Jurkat, Clone E6-1 (cell line): ENCODE data around the gene KYAT1.

Source experiments
- DNase-seq: peaks from one replicate; pipeline ENCODE4 v3.0.0-alpha.2; 2011; ENCODE audit warnings: low read depth, low spot score
- H3K4me3 ChIP-seq: 2 replicates; pipeline ENCODE4 v1.5.1; 2011; ENCODE audit warnings: mild to moderate bottlenecking, low read length, control low read depth, moderate library complexity

Gene KYAT1

DNA sequence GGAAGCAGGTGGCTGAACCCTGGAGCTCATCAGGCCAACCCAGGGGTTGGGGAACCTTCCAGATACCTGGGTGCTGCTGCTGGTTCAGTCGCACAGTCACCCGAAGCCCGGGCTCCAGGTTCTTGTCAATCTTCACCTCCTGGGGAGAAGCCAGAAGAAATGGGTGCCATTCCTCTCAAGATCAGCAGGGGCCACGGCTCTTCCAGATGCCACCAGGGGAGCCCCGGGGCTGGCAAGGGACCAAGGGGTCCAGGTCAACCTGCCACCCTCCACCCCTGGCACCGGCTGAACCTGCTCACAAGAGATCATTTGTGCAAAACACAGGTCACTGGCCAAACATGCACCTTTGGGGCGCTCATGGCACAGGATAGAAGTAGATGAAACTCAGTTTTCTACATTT, 56.8 kb downstream of the KYAT1 start:
- DNase-seq, result no peak
- H3K4me3 ChIP-seq, result no peak overlapping the region

DNA sequence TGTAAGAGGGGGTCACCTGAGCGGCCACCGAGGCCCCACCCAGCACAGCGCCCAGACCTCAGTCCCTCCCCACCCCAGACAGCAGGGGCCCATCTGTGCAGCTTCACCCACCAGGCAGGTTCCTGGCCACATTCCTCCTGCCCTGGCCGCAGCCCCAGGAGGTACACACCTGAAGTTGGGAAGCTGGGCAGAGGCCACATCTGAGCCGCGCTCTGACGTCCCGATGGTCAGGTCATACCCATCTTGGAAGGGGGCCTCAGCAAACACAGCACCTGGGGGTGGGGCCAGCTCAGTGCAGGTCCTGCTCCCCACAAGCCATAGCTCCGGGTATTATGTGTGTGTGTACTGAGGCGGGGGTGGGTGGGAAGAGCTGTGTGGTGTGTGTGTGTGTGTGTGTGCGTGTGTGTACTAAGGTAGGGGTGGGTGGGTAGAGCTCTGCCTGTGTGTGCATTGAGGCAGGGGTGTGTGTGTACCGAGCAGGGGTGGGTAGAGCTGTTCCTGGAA, 57.8 kb downstream of the KYAT1 start:
- no peak overlapping the region for H3K4me3 ChIP-seq
- no peak for DNase-seq

DNA sequence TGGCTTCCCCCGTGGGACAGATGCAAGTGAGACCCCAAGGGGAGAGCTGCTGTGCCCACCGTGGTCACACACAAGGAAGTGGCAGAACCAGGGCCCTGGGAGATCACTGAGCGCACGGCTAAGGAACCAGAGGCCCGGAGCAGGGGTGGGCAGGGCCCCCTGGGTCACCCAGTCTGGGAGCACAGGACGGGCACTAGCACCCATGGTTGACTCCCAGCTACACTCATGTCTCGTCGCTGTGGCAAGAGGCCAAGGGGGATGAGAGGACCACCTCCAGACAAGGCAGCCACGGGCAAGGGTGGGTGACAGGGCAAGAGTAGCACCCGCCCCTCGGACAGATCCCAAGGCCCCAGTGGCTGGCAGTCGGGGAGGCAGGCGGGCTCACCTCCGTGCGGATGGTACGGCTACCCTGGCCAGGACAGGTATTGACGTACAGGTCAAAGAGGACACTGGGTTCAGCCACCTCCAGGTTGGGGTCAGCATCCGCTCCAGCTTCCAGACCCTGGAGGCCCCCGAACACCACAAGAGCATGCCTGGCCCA, 58.3 kb downstream of the KYAT1 start:
- DNase-seq, result no peak
- no peak overlapping the region for H3K4me3 ChIP-seq

DNA sequence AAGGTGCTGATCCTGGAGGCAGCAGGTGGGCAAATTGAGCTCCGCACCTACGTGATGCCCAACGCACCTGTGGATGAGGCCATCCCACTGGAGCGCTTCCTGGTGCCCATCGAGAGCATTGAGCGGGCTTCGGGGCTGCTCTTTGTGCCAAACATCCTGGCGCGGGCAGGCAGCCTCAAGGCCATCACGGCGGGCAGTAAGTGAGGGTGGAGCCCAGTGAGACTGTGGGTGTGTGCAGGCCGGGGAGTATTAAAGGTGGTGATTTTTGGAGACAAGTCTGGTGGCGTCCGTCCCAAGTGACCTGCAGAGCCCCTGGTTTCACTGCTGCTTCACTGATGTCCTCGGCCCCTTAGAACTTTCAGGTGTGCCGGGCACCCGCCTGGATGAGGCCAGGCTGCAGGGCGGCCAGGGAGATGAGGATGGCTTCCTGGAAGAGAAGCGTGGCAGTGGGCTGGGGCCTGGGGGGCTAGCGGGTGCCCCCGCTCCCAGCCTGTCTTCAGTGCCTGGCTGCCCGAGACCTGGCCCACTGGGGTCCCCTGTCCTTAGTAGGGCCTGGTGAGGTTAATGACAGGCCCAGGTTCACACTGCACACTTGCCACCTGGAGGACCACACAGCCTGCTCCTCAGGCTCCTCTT, 59.2 kb downstream of the KYAT1 start:
- no peak for DNase-seq
- H3K4me3 ChIP-seq, result no peak overlapping the region

DNA sequence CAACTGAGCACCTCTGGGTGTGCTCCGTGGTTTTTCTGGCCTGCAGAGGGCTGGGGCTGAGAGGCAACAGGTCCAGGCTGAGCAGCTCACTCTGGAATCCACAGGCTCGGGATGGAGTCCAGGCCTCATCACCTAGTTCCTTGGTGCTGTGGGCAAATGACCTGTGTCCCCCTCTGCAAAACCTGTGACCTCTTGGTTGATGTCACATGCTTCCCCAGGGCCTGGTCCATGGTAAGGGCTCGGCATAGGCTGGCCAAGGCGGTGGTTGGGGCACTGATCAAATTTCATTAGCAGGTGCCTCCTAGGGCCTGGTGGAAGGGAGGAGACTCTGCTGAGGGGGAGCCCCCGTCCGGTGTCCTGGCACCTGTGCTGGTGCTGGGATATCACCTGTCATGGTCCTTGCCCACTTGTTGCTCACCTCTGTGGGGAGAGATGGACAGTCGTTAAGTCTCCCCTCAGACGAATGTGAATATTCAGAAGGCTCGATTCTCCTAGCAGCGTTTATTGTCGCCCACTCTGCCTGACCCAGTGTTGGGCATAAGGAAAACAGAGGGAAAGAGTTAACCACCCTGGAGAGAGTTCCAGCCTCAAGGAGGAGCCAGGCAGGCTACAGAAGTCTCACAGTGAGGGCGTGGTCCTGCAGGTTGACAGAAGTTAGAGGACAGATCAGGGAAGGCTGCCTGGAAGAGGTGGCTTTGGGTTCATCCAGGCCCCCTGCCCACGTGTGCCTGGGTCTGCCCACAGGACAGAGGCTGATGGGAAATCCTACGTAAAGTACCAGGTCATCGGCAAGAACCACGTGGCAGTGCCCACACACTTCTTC, 60.0 kb downstream of the KYAT1 start:
- no peak for DNase-seq
- H3K4me3 ChIP-seq, result no peak overlapping the region

DNA sequence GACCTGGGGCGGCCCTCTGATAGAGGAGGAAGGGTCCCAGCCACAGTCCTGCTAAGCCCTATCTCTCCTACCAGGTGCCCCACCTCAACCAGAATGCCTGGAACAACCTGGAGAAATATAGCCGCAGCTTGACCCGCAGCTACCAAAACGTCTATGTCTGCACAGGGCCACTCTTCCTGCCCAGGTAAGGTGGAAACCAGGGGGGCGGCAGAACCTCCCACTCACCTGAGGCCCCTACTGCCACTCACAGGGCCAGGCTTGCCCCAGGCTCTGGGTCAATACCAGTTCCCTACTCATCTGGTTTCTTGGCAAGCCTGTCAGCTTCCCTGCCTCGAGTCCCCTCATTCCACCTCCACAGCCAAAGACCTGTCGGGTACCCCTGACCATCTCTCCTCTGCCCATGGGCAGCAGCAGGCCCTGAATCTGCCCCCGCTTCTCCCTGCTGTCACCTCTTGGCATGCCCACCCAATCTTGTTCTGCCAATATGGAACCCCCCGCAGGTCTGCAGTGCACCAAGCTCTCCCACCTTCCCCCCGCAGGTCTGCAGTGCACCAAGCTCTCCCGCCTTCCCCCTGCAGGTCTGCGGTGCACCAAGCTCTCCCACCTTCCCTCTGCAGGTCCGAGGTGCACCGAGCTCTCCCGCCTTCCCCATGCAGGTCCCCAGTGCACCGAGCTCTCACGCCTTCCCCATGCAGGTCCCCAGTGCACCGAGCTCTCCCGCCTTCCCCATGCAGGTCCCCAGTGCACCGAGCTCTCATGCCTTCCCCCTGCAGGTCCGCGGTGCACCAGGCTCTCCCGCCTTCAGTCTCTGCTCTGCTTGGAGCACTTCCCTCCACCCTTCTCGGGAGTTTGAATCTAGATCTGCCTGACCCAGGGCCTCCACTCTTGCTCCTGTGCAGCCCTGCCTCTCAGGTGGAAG, 60.8 kb downstream of the KYAT1 start:
- DNase-seq, result no peak
- no peak overlapping the region for H3K4me3 ChIP-seq

DNA sequence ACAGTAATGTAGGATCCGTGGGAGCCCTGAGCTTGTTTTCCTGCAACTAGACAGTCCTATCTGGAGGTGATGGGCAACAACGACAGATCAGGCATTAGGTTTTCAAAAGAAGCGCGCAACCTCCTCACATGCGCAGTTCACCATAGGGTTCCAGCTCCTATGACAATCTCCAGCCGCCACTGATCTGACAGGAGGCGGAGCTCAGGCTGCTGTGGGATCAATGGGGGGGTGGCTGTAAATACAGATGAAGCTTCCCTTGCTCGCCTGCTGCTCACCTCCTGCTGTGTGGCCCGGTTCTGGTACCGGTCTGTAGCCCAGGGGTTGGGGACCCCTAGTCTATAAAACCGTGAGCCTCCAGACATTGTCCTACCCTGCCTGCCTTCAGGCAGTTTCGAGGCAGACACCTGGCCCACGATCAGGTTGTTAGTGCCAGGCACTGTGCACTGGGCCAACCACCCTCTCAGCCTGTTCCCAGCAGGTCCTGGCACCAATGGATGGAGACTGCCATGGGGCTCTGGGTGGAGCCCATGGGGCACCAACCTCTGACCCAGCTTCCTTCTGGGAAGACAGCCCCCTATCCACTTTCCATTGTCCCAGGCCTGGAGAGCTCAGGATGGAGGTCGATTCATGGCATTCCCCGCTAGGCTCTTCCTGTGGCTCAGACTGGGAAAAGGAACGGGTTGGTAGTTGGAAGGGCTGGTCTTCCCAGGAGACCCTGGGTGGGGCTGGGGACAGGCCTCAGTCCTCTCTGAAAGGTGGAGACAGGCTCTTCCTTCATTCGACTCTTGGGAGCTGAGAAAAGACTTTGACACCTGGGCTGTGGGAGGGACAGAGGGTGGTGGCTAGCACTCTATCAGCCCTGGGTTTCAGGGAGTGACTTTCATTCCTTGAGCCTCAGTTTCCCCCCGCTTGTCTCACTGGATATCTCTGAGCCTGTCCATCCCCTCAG, 61.8 kb downstream of the KYAT1 start:
- no peak for DNase-seq
- no peak overlapping the region; the same call in 1 of the 2 replicates for H3K4me3 ChIP-seq

DNA sequence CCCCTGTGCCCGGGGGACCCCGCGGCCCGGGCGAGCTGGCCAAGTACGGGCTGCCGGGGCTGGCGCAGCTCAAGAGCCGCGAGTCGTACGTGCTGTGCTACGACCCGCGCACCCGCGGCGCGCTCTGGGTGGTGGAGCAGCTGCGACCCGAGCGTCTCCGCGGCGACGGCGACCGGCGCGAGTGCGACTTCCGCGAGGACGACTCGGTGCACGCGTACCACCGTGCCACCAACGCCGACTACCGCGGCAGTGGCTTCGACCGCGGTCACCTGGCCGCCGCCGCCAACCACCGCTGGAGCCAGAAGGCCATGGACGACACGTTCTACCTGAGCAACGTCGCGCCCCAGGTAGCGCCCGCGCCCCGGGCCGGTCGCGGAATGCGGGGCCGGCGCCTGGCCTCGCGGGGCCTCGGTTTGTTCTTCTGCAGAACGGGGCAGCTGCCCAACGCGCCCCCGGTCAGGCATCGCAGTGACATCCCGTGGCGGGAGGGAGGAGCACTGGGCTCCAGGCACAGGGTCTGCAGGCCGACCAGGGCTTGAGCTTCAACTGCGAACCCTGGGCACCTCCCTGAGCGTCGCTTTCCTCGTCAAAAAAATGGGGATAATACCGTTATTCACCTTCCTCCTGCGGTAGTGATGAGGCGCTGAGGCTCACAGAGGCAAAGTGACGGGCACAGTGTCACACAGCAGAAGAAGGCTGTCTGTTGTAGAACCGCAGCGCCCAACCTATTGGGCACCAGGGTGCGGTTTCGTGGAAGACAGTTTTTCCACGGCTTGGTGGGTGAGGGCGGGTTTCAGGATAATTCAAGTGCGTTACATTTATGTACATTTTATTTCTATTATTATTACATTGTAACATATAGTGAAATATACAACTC, 62.7 kb downstream of the KYAT1 start:
- DNase-seq, result no peak
- peak overlapping the region; percentile 67 for H3K4me3 ChIP-seq

DNA sequence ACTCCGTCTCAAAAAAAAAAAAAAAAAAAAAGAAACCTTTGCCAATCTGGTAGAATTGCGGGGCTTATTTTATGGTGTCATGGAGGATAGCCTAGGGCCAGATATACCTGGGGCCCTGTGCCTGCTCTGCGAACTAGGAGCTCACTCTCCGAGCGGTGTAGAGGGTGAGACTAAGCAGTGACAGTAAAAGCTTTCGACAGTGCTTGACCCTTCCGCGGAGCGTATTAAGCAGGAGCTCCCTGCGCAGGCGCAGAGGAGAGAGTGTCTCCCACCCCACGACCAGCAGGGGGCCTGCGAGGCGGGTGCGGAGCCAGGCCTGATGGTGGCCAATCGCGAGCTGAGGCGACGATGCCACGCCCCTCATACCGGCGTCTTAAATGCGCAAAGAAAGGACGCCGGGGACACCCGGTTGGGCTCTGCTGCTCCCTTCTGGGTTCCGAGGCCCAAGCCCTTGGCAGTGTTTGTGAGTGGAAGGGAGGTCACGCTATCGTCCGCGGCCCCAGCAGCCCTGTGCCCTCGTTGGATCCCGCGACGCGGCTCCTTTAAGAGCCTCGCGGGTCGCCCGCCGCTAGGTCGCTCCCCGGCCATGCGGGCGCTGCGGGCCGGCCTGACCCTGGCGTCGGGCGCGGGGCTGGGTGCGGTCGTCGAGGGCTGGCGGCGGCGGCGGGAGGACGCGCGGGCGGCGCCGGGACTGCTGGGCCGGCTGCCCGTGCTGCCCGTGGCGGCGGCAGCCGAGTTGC, 63.5 kb downstream of the KYAT1 start, which contains the start of gene ENDOG:
Gene ENDOG, plus strand, starts transcription at position 402 of the 740 bp plus-strand sequence. Its CDS starts 185 bp downstream, at position 587.
- H3K4me3 ChIP-seq, result peak within 1 kb of the TSS; percentile 67
- peak; percentile 94 for DNase-seq

DNA sequence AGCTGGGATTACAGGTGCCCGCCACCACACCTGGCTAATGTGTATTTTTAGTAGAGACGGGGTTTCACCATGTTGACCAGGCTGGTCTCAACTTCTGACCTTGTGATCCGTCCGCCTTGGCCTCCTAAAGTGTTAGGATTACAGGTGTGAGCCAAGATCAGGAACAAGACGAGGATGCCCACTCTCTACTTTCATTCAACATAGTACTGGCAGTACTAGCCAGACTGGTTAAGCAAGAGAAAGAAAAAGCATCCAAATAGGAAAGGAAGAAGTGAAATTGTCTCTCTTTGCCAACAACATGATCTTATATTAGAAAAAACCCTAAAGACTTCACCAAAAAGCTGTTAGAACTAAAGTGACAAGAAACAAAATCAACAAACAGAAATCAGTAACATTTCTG, 70.9 kb downstream of the KYAT1 start:
- no peak for DNase-seq
- no peak overlapping the region for H3K4me3 ChIP-seq

DNA sequence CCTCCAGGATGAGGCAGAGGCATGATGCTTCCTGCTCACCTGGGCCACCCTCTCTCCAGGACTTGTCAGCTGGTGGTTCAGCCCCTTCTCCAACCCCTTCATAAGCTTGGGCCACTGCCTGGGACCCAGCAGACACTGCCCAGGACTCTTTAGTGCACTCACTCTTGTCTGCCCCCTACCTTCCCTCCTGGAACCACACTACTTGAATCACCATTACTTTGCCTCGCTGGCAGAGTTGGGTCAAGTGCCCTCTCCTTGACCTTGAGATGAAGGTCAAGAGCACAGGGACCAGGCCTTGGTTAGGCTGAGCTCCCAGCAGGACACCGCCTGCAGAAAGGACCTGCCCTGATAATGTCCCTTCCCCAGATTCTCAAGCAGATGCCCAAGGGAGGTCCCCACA, 71.9 kb downstream of the KYAT1 start:
- DNase-seq, result no peak
- H3K4me3 ChIP-seq, result no peak overlapping the region

DNA sequence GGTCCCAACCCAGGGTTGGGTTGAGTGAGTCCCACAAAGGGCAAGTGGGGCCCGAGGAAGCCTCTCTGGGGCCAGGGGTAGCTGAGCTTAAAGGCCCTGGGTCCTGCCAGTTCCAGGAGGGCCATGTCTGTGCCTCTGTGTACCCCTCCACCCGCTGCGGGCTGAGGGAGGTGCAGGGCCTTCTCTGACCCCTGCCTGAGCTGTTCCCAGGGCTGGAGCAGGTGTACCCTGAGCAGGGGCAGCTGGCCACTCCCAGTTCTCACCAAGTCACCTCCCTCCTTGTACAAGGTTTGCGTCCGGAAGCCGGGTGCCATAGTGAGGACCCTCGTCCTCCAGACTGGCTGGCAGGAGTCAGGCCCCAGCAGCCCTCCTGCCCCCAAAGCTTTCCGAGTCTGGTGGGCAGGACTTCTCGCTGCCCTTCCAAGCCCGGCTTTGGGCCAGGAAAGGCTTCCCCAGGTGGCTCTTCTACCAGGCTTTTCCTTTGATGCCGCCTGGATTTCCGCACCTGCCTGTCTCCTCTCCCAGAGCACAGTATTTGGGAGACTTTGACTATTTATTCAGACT, 72.6 kb downstream of the KYAT1 start:
- DNase-seq, result no peak

DNA sequence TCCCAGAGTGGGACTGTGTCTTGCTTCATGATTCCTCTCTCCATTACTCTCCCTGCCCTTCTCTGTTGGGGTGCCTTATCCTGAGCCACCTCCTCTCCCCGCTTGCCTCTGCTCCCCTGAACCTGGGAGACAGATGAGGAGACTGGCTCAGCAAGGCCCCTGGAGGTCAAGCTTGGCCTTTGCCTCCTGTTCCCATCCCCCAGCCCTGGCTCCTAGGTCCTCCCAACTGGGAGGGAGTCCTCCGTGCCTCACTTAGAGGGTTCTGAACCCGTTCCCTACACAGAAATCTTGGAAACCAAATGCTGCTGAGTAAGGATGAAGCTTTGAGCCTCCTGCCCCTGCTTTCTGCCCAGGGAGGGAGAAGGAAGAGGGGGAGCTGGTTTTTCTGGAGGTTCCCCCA, 73.2 kb downstream of the KYAT1 start:
- no peak for DNase-seq
- H3K4me3 ChIP-seq, result no peak overlapping the region

More for the DNA sequence above, 72.6 kb downstream of the KYAT1 start:
- no peak overlapping the region for H3K4me3 ChIP-seq

DNA sequence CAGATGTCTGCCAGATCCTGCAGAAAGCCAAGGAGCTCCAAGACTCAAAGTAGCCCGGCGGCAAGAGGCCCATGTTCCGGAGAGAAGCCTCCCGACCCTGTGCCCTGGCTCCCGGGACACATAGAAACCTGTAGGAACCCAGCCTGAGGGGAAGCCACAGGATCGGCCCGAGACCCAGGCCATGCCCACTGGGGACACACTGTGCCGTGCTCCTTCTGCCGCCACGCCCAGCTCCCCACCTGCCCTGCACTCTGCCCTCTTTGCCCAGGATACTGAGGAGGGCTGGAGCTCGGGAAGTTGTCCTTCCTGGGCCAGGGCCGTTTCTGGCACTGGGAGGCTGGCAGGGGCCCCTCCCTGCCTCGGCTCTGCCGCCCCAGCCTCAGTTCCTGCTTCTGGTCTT, 73.9 kb downstream of the KYAT1 start:
- H3K4me3 ChIP-seq, result no peak overlapping the region
- DNase-seq, result no peak

DNA sequence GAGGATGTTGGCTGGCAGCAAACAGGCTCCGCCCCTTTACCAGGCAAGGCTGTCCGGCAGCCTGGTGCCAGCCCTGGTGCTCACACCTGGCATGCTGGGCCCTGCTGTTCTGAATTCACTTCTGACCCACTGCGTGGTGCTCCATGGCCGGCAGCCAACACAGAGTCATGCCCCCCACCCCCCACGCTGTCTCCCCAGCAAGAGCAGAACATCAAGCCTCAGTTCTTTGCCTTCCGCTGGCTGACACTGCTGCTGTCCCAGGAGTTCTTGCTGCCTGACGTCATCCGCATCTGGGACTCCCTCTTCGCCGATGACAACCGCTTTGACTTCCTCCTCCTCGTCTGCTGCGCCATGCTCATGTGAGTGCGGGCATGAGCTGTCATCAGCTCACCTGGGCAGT, 76.1 kb downstream of the KYAT1 start:
- DNase-seq, result no peak
- H3K4me3 ChIP-seq, result no peak overlapping the region

DNA sequence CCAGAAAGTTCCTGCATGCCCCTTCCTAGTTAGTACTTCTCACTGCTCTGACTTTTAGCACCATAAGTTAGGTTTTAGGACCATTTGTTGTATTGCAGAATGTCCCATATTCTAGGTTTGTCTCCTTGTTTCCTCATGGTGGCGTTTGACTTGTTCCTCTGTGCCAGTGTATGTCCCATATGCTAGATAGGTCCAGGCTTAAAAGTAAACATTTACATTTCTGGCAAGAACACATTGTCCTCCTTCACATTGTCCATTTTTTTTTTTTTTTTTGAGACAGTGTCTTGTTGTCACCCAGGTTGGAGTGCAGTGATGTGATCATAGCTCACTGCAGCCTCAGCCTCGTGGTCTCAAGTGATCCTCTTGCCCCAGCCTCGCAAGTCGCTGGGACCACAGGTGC, 79.3 kb downstream of the KYAT1 start:
- no peak overlapping the region for H3K4me3 ChIP-seq
- no peak for DNase-seq
